ENCODE data around the gene PCBP1.

DNA sequence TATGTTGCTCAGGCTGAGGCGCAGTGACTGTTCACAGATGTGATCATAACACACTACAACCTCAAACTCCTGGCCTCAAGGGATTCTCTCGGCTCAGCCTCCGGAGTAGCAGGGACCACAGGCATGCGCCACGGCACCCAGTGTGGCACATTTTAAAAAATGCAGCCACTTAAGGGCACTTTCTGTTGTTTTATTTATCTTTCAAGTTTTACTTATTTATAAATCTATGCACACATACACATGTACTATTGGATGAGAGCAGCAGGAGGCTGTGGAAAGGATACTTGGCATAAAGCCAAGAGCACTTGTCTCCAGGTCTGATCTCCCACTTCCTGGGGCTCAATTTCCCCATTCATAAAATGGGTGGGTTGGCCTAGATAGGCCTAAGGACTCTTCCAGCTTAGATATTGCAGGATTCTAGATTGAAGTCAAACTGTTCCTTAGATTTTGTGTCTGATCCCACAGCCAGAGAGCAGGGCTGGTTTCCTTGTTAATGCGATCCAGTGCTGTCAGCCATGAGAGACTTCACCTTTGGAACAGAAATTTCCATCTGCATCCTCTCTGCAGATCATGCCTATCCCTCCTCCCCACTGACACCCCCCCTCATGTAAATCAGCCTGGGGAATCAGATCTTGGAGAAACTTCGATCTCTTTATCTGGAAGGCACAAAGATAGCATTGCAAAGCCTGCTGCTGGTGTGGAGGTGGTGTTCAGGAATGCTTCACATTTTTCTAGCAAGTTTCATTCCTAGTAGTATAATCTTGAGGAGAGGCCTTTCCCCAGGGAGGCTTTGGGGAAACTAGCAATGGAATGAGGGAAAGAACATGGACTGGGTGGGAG is 24.7 kb downstream of the PCBP1 start:
- TF ChIP-seq POLR2A (IDR thresholded peaks at IDR 0.05): no peak
- TF ChIP-seq, protein P1, sequence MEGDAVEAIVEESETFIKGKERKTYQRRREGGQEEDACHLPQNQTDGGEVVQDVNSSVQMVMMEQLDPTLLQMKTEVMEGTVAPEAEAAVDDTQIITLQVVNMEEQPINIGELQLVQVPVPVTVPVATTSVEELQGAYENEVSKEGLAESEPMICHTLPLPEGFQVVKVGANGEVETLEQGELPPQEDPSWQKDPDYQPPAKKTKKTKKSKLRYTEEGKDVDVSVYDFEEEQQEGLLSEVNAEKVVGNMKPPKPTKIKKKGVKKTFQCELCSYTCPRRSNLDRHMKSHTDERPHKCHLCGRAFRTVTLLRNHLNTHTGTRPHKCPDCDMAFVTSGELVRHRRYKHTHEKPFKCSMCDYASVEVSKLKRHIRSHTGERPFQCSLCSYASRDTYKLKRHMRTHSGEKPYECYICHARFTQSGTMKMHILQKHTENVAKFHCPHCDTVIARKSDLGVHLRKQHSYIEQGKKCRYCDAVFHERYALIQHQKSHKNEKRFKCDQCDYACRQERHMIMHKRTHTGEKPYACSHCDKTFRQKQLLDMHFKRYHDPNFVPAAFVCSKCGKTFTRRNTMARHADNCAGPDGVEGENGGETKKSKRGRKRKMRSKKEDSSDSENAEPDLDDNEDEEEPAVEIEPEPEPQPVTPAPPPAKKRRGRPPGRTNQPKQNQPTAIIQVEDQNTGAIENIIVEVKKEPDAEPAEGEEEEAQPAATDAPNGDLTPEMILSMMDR (IDR thresholded peaks at IDR 0.05): no peak
